ENCODE measurements around the gene SERAC1.
"Not testable (repeated sequence)": the region's sequence is repeated elsewhere in the genome, so short reads cannot be mapped to it uniquely, and the experiment has no call there.

The SERAC1 gene

DNA sequence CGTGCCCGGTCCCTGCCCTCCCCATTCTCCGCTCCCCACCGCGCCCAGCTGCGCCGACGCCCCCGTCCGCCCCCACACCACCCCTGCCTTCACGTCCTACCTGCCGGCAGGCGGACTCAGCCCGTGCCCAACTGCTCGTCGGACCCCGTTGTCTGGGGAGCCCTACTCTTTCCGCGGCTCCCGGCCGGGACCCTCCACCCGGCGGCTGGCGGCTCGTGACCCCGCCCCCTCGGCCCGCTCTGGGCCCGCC, at the start of gene SERAC1:
Gene SERAC1, minus strand, starts transcription at position 223 of the 250 bp plus-strand sequence. CDS start 9,899 bp downstream, outside the sequence.
- DNase-seq (ENCODE audit: low read depth in 2 of 2): no peak

DNA sequence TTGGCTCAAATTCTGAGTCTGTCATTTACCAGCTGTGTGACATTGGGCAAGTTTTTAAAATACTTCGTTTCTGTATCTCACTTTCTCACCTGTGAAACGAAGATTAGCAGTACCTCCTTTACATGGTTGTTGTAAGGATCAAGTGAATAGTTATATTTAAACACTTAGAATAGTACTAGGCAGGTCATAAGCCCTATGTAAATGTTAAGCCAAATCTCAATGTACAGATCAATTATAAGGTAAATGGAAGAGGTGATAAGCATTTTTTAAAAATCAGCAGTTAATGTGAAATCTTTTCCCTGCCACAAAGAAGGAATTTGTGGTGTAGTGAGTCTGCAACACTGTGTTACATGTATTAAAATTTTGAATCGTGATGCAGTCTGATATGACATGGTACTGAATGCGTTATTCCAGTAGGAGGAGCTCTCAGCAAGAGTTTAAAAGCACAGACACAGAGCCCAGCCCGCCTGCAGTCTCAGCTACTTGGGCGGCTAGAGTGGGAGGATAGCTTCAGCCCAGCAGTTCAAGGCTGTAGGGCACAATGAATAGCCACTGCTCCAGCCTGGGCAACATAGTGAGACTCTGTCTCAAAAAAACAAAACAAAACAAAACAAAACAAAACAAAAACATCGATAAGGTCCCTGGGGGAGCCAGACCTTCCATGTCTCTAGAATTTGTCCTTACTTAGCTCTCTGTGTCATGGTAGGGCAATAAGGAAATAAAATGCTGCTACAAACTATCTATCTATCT, 46.0 kb upstream of the SERAC1 start:
- DNase-seq (ENCODE audit: low read depth in 2 of 2): peak; percentile 37

DNA sequence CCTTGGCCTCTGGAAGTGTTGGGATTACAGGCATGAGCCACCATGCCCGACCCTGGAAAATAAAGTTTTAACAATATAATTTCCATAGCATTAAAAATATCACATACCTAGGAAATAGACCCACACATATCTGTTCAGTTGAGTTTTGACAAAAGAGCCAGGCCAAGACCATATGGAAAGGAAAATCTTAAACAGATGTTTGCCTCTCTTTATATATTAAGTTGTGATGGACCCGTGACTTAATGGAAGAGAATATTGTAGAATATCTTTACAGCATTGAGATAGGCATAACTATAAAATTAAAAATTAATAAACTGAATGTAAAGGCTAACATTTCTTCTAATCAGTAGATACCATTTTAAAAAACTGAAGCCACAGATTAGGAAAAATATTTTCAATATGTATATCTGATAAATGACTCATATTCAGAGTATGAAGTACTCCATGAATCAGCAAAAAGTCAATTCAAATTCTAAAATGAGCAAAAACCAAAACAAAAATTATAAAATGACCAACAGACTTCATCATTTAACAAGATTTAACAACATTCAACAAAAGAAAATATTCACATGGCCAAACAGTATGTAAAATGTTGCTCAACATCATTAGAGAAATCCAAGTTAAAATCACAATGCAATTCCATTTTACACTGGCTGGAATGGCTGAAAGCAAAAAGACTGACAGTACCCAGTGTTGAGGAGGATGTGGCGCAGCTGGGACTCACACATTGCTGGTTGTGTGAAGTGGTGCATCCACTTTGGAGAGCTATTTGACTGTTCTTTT, 43.4 kb upstream of the SERAC1 start:
- no peak for DNase-seq (ENCODE audit: low read depth in 2 of 2)

DNA sequence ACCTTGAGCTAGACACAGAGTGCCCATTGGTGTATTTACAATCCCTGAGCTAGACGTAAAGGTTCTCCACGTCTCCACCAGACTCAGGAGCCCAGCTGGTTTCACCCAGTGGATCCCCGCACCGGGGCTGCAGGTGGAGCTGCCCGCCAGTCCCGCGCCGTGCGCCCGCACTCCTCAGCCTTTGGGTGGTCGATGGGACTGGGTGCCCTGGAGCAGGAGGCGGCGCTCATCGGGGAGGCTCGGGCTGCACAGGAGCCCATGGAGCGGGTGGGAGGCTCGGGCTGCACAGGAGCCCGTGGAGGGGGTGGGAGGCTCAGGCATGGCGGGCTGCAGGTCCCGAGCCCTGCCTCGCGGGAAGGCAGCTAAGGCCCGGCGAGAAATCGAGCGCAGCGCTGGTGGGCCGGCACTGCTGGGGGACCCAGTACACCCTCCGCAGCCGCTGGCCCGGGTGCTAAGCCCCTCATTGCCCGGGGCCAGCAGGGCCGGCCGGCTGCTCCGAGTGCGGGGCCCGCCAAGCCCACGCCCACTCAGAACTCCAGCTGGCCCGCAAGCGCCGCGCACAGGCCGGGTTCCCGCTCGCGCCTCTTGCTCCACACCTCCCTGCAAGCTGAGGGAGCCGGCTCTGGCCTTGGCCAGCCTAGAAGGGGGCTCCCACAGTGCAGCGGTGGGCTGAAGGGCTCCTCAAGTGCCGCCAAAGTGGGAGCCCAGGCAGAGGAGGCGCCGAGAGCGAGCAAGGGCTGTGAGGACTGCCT, 41.7 kb upstream of the SERAC1 start:
- DNase-seq (ENCODE audit: low read depth in 2 of 2): not testable (repeated sequence)

DNA sequence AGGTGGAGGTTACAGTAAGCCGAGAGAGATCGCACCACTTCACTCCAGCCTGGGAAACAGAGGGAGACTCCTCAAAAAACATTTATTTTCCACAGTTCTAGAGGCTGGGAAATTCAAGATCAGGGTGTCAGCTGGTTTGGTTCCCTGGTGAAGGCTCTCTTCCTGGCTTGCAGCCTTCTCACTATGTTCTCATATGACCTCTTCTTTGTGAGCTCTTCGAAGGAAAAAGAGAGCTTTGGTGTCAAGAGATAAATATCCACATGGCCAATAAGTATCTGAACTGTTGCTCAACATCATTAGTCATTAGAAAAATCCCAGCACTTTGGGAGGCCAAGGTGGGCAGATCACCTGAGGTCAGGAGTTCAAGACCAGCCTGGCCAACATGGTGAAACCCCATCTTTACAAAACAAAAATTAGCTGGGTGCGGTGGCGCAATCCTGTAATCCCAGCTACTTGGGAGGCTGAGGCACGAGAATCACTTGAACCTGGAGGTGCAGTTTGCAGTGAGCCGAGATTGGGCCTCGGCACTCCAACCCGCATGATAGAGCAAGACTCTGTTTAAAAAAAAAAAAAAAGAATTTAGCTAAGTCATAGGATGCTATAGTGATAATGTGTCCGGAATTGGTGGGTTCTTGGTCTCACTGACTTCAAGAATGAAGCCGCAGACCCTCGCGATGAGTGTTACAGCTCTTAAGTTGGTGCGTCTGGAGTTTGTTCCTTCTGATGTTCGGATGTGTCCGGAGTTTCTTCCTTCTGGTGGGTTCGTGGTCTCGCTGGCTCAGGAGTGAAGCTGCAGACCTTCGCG, 40.4 kb upstream of the SERAC1 start:
- not testable (repeated sequence) for DNase-seq (ENCODE audit: low read depth in 2 of 2)

DNA sequence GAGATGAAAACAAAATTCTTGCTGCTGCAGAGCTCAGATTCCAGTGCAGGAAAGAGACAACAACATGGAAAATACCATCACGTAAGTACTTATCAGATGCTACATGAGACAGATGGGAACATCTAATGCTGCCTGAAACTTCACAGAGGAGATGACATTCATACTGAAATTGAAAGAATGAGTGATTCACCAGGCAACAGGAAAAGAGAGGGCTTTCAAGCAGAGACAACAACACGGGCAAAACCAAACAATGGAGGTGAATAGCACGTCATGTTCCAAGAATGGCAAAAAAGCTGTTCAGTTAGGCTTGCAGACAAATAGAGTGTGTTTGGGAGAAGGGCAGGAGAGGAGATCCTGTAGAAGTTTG, 39.3 kb upstream of the SERAC1 start:
- no peak for DNase-seq (ENCODE audit: low read depth in 2 of 2)

DNA sequence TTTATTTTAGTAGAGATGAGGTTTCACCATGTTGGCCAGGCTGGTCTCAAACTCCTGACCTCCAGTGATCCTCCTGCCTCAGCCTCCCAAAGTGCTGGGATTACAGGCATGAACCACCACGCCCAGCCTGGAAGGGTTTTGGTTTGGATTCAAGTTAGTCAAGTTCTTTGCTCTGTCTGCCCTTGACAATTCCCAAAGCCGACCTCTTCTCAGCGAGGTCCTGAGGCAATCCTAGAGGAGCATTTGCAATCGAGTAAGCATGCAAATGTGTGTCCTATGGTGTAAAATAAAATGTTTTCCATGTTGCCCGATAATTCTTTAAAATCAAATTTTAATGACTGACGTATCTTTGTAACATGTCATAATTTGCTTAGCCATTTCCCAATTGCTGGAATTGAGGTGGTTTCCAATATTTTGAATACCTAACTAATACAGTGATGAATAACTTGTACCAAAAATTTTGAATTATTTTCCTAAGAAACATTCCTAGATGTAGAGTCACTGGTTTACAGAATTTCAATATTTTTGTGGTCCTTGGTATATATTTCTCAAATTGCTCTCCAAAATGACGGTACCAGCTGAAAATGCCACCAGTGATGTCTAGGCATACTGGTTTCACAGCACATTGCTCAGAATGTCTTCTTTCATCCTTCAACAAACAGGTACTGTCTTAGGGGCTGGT, 38.8 kb upstream of the SERAC1 start:
- DNase-seq (ENCODE audit: low read depth in 2 of 2): no peak

DNA sequence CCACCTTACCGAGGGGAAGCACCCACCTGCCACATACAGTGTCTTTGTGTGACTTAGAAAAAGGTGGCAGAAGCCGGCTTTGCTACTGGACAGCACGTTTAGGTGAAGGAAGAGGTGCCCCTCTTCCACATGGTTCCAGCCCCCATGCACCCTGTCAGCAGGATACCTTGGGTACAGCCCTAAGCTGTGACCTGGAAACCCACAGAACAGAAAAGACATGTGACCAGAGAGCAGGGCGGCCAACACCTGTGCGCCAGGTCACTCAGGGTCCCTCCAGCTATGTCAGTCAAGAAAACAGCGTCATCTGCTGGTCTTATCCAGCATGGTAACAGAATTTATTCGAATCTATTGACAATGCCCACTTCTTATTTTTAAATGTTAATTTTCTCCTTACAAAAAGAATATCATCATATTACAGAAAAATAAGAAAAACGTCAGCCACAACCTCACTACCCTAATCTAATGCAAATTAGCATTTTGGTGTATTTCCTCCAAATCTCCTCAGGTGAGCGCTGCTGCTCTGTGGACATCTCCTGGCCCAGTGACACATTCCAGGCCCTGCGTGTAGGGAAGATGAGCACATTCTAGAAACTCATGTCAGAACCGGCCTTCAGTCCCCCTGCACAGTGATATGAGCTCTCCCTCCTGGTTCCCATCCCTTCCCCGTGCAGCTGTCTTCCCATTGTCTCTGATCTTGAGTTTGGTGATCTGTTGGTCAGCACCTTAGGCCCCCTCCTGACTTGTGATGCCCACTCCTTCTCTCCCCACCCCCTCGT, 37.3 kb upstream of the SERAC1 start:
- no peak for DNase-seq (ENCODE audit: low read depth in 2 of 2)

DNA sequence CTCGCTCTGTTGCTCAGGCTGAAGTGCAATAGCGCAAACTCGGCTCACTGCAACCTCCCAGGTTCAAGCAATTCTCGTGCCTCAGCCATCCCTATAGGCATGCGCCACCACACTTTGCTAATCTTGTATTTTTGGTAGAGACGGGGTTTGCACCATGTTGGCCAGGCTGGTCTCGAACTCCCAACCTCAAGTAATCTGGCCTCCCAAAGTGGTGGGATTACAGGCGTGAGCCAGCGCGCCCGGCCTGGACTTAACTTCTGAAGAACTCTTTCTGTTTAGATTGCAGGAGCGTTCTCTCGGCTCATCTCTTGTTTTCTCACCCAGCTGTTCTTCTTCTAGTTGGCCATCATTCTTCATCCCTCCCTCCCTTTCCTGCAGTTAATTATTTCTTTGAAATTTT, 30.4 kb upstream of the SERAC1 start:
- DNase-seq (ENCODE audit: low read depth in 2 of 2): no peak

DNA sequence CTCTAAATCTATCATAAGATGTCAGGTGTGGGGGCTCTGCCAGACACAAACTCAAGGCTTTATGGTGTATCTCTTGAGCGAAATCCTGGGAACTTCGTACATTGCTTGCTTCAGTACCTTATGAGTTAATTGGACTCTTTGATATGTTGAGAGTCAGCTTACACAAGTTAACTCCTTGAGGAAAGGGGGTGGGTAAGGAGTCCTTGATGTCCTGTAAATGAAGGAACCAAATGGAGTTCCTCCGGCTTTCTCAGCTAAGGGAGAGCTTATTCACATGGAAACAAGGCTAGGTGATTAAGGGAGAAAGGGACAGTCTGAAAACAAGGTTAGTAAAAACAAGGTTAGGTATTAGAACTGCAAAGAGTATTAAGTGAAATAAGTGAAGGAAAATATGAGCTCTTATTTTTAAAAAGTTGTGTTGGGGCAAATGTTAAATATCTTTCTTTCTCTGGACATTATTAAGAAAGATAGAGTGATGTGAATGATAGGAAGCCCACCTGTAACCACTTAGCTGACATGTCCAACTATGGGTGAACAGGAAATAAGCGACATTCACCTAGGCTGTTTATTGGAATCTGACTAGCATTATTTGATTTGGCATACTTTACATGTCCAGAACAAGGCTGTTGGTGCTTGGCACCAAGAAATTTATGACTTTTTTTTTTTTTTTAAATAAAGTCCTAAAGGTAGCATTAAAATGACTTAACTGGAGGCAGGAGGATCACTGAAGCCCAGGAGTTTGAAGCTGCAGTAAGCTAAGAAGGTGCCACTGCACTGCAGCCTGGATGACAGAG, 26.6 kb upstream of the SERAC1 start:
- DNase-seq (ENCODE audit: low read depth in 2 of 2): no peak

DNA sequence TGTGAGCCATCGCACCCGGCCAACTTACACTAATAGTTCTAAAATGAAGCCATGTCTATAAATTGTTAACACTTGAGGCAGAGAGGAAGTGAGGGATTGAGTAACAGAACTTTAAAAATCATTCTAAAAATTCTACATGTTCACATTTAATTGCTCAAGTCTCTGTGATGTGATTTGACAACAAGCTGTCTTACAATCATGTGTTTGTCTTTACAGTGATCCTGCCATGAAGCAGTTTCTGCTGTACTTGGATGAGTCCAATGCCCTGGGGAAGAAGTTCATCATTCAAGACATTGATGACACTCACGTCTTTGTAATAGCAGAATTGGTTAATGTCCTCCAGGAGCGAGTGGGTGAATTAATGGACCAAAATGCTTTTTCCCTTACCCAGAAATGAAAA, 23.7 kb upstream of the SERAC1 start:
- no peak for DNase-seq (ENCODE audit: low read depth in 2 of 2)

DNA sequence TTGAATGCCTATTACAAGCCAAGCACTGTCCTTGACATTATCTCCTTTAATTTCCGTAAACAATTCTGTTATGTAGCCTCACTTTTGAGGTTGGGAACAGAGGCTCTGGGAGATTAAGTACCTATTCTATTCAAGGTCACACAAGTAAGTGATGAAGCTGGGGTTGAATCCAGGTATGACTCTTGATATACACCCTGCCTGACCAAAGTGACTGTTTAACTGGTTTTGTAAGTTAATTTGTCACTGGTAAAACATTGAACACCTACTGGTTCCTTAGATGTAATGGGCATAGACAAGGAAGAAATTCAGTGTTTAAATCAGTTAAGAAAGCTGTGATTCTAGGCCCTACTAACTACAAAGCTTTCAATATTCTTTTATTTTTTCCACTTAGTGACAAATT, 23.0 kb upstream of the SERAC1 start:
- DNase-seq (ENCODE audit: low read depth in 2 of 2): no peak

DNA sequence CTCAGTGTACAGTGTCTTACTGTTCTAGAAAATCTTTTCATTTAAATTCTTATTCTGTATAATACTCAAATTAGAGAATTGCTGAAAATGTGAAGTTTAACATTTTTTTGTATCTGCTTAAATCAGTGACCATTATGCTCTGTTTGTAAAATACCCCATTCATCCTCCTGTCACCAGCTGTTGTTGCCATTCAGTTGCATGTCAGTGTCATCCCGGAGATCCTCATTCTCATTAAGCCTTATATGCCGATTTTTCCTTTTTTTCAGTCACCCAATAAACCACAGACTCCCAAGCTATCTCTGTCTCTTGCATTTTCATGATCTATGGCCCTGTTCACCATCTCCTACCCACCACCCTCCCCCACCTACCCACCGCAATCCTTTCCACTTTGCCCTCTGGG, 20.5 kb upstream of the SERAC1 start:
- no peak for DNase-seq (ENCODE audit: low read depth in 2 of 2)

DNA sequence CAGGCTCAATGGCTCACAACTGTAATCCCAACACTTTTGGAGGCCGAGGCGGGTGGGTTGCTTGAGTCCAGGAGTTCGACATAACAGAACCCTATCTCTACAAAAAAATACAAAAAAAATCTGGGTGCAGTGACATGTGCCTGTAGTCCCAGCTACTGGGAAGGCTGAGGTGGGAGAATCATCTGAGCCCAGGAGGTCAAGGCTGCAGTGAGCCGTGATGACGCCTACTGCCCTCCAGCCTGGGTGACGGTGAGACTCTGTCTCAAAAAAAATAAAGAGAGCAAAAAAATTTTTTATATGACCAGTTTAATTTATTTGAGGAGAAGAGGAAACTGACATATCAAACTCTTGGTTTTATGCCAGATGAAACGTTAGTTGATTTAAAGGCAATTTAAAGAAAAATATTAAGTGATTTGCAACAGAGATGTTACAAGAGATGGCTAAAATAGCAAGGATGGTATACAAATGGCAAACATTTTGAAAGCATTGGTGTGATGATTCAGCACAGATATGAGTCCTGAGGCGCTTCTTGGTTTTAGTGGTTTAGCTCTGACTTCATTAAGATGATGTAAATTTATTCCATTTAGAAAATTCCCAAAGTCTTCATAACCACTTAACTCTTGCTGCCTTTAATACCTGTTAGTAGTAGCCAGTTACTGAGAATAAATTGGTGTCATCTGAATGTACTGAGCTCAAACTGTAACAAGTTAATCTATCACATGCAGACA, 17.8 kb upstream of the SERAC1 start:
- DNase-seq (ENCODE audit: low read depth in 2 of 2): no peak

DNA sequence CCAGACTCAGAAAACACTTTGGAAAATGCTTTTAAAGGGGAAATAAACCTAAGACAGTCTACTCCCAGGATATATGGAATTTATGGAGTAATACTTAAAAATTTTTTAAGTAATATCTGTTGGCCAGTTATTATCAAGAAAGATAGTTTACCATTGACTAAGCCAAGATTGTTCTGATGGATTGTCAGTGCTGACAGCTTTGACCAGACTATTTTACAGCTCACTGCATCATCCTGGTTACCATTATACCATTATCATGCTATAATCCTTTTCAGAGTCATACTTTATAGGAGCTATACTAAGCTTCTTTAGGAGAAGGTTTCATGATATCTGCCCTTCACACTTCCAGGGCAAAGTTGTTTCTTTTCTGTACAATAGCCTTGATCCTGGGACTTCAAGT, 16.5 kb upstream of the SERAC1 start:
- DNase-seq (ENCODE audit: low read depth in 2 of 2): no peak

DNA sequence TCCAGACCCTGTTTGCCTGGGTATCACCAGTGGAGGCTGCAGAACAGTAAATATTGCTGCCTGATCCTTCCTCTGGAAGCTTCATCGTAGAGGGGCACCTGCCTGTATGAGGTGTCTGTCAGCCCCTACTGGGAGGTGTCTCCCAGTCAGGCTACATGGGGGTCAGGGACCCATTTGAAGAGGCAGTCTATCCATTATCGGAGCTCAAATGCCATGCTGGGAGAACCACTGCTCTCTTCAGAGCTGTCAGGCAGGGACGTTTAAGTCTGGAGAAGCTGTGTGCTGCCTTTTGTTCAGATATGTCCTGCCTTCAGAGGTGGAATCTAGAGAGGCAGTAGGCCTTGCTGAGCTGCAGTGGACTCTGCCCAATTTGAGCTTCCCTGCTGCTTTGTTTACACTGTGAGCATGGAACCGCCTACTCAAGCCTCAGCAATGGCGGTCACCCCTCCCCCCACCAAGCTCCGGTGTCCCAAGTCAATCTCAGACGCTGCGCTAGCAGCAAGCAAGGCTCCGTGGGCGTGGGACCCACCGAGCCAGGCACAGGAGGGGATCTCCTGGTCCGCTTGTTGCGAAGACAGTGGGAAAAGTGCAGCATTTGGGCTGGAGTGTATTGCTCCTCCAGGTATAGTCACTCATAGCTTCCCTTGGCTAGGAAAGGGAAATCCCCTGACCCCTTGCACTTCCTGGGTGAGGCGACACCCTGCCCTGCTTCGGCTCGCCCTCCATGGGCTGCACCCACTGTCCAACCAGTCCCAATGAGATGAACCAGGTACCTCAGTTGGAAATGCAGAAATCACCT, 15.3 kb upstream of the SERAC1 start:
- DNase-seq (ENCODE audit: low read depth in 2 of 2): not testable (repeated sequence)

DNA sequence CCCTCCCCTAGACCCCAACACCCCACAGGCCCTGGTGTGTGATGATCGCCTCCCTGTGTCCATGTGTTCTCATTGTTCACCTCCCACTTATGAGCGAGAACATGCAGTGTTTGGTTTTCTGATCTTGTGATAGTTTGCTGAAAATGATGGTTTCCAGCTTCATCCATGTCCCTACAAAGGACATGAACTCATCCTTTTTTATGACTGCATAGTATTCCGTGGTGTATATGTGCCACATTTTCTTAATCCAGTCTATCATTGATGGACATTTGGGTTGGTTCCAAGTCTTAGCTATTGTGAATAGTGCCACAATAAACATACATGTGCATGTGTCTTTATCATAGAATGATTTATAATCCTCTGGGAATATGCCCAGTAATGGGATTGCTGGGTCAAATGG, 9.7 kb upstream of the SERAC1 start:
- DNase-seq (ENCODE audit: low read depth in 2 of 2): not testable (repeated sequence)

DNA sequence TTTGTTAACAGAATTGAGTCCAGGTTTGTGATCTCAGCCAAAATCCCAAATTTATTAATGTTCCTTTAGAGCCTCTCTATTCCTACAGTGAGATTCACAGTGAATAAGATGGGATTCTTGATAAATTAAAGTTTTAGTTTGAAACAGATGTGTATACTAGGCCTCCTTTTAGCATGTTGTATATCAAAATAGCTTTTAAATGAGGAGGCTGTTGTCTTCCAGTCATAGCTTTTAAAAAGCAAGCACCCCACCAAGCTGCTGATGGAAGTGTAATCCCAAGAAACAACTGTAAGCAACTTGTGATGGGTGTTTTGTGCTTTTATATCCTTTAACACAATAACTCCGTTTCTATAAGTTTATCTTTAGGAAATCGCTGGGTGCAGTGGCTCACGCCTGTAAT, 7.0 kb upstream of the SERAC1 start:
- DNase-seq (ENCODE audit: low read depth in 2 of 2): no peak
